Aorta (tissue), 5 donors: ENCODE results near the gene GALNT5. TPM values are rescaled to one million over a fixed set of nuclear protein-coding genes. Genes with fewer than 3 reads are reported as not detected.

ENCODE experiments used
- ATAC-seq: fragments of 200-7000 bp; cut with Tn5 transposase; one replicate; pipeline ENCODE4 v1.9.1; 2022; ENCODE audit warnings: moderate library complexity; ENCODE audit not compliant: low FRiP score
- DNase-seq, 2 donors: peaks; one replicate each; pipeline ENCODE4 v3.0.0-alpha.2; 2020
- H3K27ac ChIP-seq, 2 donors: one replicate each; pipeline ENCODE4 v1.5.1; 2013; ENCODE audit warnings: low read length in 2 of 2, mild to moderate bottlenecking in 2 of 2, moderate library complexity in 2 of 2, control low read depth in 1 of 2, inconsistent platforms in 1 of 2, low read depth in 1 of 2
- H3K27me3 ChIP-seq, 2 donors: one replicate each; pipeline ENCODE4 v1.6.1; 2013; ENCODE audit warnings: control low read depth in 1 of 2, low read length in 1 of 2, mild to moderate bottlenecking in 1 of 2, moderate library complexity in 1 of 2; ENCODE audit not compliant: insufficient read depth in 2 of 2, control insufficient read depth in 1 of 2
- H3K36me3 ChIP-seq, 2 donors: one replicate each; pipeline ENCODE4 v1.6.1; 2013; ENCODE audit warnings: control low read depth in 1 of 2, low read length in 1 of 2, mild to moderate bottlenecking in 1 of 2; ENCODE audit not compliant: insufficient read depth in 2 of 2, control insufficient read depth in 1 of 2
- H3K4me1 ChIP-seq, 2 donors: one replicate each; pipeline ENCODE4 v1.6.1; 2013; ENCODE audit warnings: low read length in 2 of 2, control low read depth in 1 of 2, mild to moderate bottlenecking in 1 of 2, moderate library complexity in 1 of 2; ENCODE audit not compliant: insufficient read depth in 2 of 2, control insufficient read depth in 1 of 2
- H3K4me3 ChIP-seq, 2 donors: one replicate each; pipeline ENCODE4 v1.5.1; 2013; ENCODE audit warnings: low read length in 2 of 2, control low read depth in 1 of 2, mild to moderate bottlenecking in 1 of 2
- H3K9me3 ChIP-seq: one replicate; pipeline ENCODE4 v1.6.1; 2013; ENCODE audit warnings: mild to moderate bottlenecking, low read length; ENCODE audit not compliant: control insufficient read depth
- WGBS, 2 donors: extraction: QIAGEN DNeasy Blood & Tissue Kit; methylation state at CpG; one replicate each; pipeline ENCODE4 v1.1.7; 2013; 5-methylcytosine and 5-hydroxymethylcytosine counted together
- intact Hi-C, 2 donors: fragments of 100-400 bp; cut with DNase I; formaldehyde crosslinking; loops; one replicate each; pipeline versions ENCODE4 v1.14.2 to v1.15.0; 2022
- polyA plus RNA-seq, 2 donors: library from polyadenylated mRNA; stranded (reverse); fragments of 200-250 nt; gene quantifications; one replicate each; pipeline ENCODE4 v1.2.3, GENCODE V29; 2013
- total RNA-seq, 2 donors: library from RNA; stranded (reverse); fragmentation: NEBNext Ultra II Directional; extraction: Animal tissue kit (Norgen Biotek cat#: 25700); gene quantifications; one replicate each; pipeline ENCODE4 v1.2.1, GENCODE V29; 2021
- donor health status: healthy with polysubstance abuse.
- donor health status: Bipolar disorder and iron deficiency.
- donor health status: DM: no; HTN: no; CAD: no.
- donor health status: DM: no; HTN: no; CAD: no.
- donor health status: DM: yes; HTN: yes; CAD: no.

GALNT5 gene
- total and polyA plus RNA-seq, 4 donors: 0.88 to 4.5 (median 2.1) TPM

GRCh38 chr2:157291018-157291417 lies 33.5 kb downstream of the GALNT5 start:
- peaks cover 1% of the 10 kb centered on the region for H3K9me3 ChIP-seq
- no peak overlapping the region for H3K4me3 ChIP-seq
- no peaks in the 10 kb centered on the region for H3K27me3 ChIP-seq
- no peaks in the 10 kb centered on the region for H3K4me1 ChIP-seq
- intact Hi-C loops: no loop called here
- ATAC-seq (no peak), DNase-seq (no peak)
- WGBS, 2 donors: 54 to 60% methylated on average over 1 of the region's 1 CpG
- no peak overlapping the region for H3K27ac ChIP-seq
- H3K36me3 ChIP-seq: no peaks in the 10 kb centered on the region

- ATAC-seq (peak; percentile 45), DNase-seq (no peak)
- intact Hi-C loops: no loop called here
- Histone ChIP-seq H3K9me3 (peaks cover 1% of the 10 kb centered on the region), H3K27ac (no peak overlapping the region), H3K4me3 (no peak overlapping the region), H3K4me1 (no peaks in the 10 kb centered on the region), H3K27me3 (no peaks in the 10 kb centered on the region), H3K36me3 (no peaks in the 10 kb centered on the region)
- 96 to 99% methylated on average over 5 of the region's 5 CpGs for WGBS, 2 donors
Measured at GRCh38 chr2:157292853-157293252, 35.3 kb downstream of the GALNT5 start.

GRCh38 chr2:157296490-157296889 lies 39.0 kb downstream of the GALNT5 start:
- intact Hi-C loops: no loop called here

GRCh38 chr2:157296958-157297357 lies 39.5 kb downstream of the GALNT5 start:
- 95 to 99% methylated on average over 4 of the region's 4 CpGs for WGBS, 2 donors

More at GRCh38 chr2:157296490-157296889, 39.0 kb downstream of the GALNT5 start:
- no peaks in the 10 kb centered on the region for H3K4me1 ChIP-seq
- WGBS, 2 donors: 10 to 32% methylated on average over 1 of the region's 1 CpG
- no peak for ATAC-seq
- no peak overlapping the region for H3K4me3 ChIP-seq
- H3K27me3 ChIP-seq: no peaks in the 10 kb centered on the region
- H3K36me3 ChIP-seq: no peaks in the 10 kb centered on the region
- no peak overlapping the region for H3K27ac ChIP-seq
- peaks cover 1% of the 10 kb centered on the region for H3K9me3 ChIP-seq
- no peak for DNase-seq

GRCh38 chr2:157301307-157301706 lies 43.8 kb downstream of the GALNT5 start:
- WGBS, 2 donors: 80 to 94% methylated on average over 2 of the region's 2 CpGs
- ATAC-seq (no peak), DNase-seq (no peak)
- Histone ChIP-seq H3K9me3 (no peaks in the 10 kb centered on the region), H3K4me3 (no peak overlapping the region), H3K27ac (no peak overlapping the region), H3K4me1 (no peaks in the 10 kb centered on the region), H3K27me3 (no peaks in the 10 kb centered on the region), H3K36me3 (no peaks in the 10 kb centered on the region)
- intact Hi-C loops: loop anchor here in 1 of 2 donors (10.0 kb wide), 1 partner anchor 1453 kb away; no protein-coding TSS in a partner anchor

More at GRCh38 chr2:157296958-157297357, 39.5 kb downstream of the GALNT5 start:
- no peak for DNase-seq
- no peaks in the 10 kb centered on the region for H3K4me1 ChIP-seq
- H3K27me3 ChIP-seq: no peaks in the 10 kb centered on the region
- intact Hi-C loops: no loop called here
- ATAC-seq: no peak
- no peaks in the 10 kb centered on the region for H3K36me3 ChIP-seq
- H3K9me3 ChIP-seq: peaks cover 1% of the 10 kb centered on the region
- no peak overlapping the region for H3K4me3 ChIP-seq
- H3K27ac ChIP-seq: no peak overlapping the region

DNA sequence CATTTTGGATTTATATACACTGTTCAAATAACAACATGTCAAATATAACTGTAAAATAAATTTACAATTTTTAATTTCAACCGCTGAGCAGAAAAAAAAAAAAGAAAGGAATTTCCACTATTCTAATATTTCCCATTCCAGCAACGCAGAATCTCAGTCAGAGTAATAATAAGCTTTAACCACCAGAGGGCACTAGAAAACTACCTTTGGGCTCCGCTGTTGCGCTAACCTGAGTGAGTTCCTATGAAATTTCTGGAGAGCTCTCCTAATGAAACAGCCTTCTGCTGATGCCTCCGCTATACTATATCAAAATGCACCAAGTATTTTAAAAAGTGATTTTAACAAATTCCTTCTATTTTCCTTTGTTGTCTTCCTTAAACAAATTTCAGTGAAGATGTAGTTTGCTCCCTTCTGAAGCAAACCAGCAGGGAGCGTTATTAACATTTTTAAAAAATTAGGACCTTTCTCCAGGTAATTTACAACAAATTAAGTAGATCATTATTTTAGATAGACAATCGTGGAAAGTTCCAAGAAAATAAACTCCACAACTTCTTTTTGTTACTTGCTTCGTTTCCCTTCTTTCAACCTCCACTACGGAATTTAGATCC lies 45.1 kb downstream of the GALNT5 start:
- H3K27me3 ChIP-seq: no peaks in the 10 kb centered on the region
- intact Hi-C loops: loop anchor here in 1 of 2 donors (10.0 kb wide), 1 partner anchor 1452 kb away; no protein-coding TSS in a partner anchor
- 34% methylated on average over 9 of the region's 9 CpGs for WGBS, 2 donors
- no peak overlapping the region for H3K27ac ChIP-seq
- H3K9me3 ChIP-seq: no peaks in the 10 kb centered on the region
- no peak overlapping the region for H3K4me3 ChIP-seq
- DNase-seq (no peak), ATAC-seq (peak; percentile 84)
- H3K36me3 ChIP-seq: no peaks in the 10 kb centered on the region
- no peaks in the 10 kb centered on the region for H3K4me1 ChIP-seq

DNA sequence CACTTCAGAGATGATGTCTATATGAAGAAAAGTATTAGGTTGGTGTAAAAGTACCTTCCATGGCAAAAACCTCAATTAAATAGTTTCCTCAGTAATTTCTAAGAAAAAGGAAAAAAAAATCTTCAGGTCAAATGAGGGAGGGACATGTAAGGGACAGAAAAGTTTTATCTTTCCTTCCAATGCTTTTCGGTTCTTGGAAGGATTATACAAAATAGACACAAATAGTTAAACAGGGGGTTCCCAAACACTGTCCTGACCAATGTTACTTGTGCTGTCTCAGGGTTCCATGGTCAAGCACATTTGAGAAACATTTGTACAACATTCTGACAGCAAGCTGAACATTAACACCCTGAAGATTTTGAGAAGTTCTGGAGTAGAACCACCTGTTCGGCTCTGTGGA lies 46.1 kb downstream of the GALNT5 start:
- Histone ChIP-seq H3K27ac (no peak overlapping the region), H3K4me3 (no peak overlapping the region), H3K9me3 (no peaks in the 10 kb centered on the region), H3K27me3 (no peaks in the 10 kb centered on the region), H3K4me1 (no peaks in the 10 kb centered on the region), H3K36me3 (no peaks in the 10 kb centered on the region)
- intact Hi-C loops: loop anchor here in 1 of 2 donors (10.0 kb wide), 1 partner anchor 1451 kb away; no protein-coding TSS in a partner anchor
- DNase-seq (no peak), ATAC-seq (no peak)
- 50 to 79% methylated on average over 2 of the region's 2 CpGs for WGBS, 2 donors

DNA sequence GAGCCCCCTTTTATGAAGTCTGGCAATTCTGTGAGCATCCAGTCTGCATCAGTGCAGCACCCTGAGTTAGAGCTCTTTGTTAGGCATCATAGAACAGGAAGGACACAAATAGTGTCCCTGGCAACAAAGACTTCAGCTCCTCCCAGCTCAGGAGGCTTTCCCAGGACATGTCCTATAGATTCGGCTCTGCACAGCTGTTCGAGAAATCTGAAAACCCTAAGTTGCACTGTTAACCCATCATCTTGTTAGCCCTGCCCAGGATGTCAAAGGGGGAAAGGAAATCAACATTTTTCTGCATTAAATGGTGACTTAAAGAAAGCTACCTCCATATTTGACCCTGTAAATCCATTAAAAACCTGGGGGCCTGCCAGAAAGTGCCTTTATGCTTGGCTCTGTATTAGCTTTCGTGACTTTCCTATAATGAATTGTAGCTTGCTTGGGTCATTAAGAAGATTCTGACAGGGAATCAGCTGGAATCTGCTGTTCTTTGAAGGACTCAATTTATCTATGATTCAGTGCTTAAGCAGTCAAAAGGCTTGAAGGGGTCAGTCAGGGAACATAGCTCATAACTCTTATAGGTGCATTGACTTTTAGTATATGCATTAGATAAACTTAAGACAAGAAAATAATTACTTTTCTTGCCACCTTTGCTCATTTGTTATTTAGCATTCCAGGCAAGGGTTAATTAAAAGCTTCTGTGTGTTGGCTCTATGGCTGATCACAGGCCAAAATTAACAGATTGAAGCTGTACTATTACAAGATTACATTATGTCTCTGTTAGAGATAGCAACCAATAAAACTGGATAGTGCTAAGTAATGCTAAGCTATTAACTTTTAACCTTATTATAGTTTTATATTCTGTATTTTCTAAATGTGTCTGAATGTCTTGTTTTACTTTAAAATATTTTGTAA lies 47.6 kb downstream of the GALNT5 start:
- WGBS, 2 donors: 45 to 55% methylated on average over 3 of the region's 3 CpGs
- intact Hi-C loops: loop anchor here in 1 of 2 donors (10.0 kb wide), 1 partner anchor 1450 kb away; no protein-coding TSS in a partner anchor
- Histone ChIP-seq H3K27ac (no peak overlapping the region), H3K27me3 (no peaks in the 10 kb centered on the region), H3K4me1 (no peaks in the 10 kb centered on the region), H3K36me3 (no peaks in the 10 kb centered on the region), H3K4me3 (no peak overlapping the region), H3K9me3 (no peaks in the 10 kb centered on the region)
- ATAC-seq (no peak), DNase-seq (no peak)
